ENCODE data around the gene BTBD10. TPM values are rescaled to one million over a fixed set of nuclear protein-coding genes. Genes with fewer than 3 reads are reported as not detected.

BTBD10 gene
- total RNA-seq, 1 donor from 2014 or later, result 21.9 TPM

- Histone ChIP-seq H3K27ac (no peak overlapping the region), H3K27me3 (no peaks in the 10 kb centered on the region), H3K36me3 (peaks cover 3% of the 10 kb centered on the region), H3K4me1 (peaks cover 14% of the 10 kb centered on the region), H3K9me3 (no peaks in the 10 kb centered on the region), H3K4me3 (no peak overlapping the region)
- intact Hi-C loops (cut with DNase I), result loop anchor here (10.0 kb wide), 1 partner anchor 130 kb away; no protein-coding TSS in a partner anchor
- DNase-seq, result no peak
- no peak for ATAC-seq
- TF ChIP-seq, protein P1, sequence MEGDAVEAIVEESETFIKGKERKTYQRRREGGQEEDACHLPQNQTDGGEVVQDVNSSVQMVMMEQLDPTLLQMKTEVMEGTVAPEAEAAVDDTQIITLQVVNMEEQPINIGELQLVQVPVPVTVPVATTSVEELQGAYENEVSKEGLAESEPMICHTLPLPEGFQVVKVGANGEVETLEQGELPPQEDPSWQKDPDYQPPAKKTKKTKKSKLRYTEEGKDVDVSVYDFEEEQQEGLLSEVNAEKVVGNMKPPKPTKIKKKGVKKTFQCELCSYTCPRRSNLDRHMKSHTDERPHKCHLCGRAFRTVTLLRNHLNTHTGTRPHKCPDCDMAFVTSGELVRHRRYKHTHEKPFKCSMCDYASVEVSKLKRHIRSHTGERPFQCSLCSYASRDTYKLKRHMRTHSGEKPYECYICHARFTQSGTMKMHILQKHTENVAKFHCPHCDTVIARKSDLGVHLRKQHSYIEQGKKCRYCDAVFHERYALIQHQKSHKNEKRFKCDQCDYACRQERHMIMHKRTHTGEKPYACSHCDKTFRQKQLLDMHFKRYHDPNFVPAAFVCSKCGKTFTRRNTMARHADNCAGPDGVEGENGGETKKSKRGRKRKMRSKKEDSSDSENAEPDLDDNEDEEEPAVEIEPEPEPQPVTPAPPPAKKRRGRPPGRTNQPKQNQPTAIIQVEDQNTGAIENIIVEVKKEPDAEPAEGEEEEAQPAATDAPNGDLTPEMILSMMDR (IDR thresholded peaks at IDR 0.05), result no peak
These were observed 118.2 kb downstream of the BTBD10 start for GRCh38 chr11:13344818-13345217.

DNA sequence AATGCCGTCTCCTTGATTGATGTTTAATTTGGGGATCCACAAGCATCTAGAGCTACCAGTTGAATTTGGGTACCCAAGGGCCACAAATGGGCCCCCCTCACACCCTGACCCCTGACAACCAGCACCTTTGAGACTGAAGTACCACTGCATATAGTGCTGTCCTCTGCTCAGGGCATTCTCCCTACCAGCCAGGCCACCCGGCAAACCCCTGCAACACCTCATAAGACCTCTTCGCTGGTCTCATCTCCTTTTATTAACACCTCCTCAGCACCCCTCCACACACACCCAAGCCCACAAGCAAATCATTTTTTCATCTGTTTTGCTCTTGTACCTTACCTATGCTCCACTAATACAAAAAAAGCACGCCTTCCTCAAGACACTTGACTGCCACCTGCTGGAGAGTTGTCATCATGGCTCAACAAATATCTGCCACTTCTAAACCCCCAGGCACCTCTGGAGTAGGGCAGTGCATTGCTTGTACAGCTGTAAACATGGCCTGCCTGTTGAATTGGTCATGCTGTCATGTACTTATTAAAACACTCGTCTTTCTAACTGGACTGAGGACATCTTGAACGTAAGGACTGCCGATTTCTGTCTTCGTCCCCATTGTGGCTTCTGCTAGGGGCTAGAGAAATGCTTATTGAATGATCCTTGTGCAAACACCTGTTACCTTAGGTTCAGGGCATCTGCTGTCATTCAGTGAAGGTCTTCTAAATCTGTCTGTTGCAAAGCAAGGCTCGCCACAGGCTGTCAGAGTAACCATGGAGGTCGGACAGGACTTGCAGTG is 118.9 kb downstream of the BTBD10 start:
- intact Hi-C loops (cut with DNase I), result loop anchor here (10.0 kb wide), 1 partner anchor 129 kb away; no protein-coding TSS in a partner anchor

DNA sequence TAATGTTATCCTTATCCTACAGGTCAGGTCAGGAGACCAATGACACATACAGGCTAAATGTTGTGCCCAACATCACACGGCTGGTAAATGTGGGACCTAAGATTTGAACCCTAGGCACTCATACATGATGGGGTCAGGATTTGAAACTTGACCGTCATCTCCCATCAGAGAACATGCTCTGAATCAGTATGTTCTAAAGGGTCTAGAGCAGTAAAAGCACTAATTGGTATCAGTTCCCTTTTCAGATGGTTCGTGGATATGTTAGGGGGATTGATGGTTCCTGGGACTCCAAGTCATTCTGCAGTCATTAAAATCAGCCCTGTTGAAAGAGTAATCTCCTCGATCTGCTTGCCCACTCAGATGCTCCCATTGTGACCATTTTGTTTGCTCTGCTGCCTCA is 120.0 kb downstream of the BTBD10 start:
- Histone ChIP-seq H3K27me3 (no peaks in the 10 kb centered on the region), H3K9me3 (no peaks in the 10 kb centered on the region), H3K27ac (no peak overlapping the region), H3K4me1 (peaks cover 24% of the 10 kb centered on the region), H3K4me3 (no peak overlapping the region), H3K36me3 (no peaks in the 10 kb centered on the region)
- ATAC-seq (no peak), DNase-seq (no peak)
- TF ChIP-seq, protein P1 (IDR thresholded peaks at IDR 0.05), result no peak
- intact Hi-C loops (cut with DNase I), result loop anchor here (10.0 kb wide), 1 partner anchor 128 kb away; no protein-coding TSS in a partner anchor

More for the DNA sequence above, 118.9 kb downstream of the BTBD10 start:
- no peaks in the 10 kb centered on the region for H3K9me3 ChIP-seq
- peaks cover 20% of the 10 kb centered on the region for H3K4me1 ChIP-seq
- H3K36me3 ChIP-seq, result no peaks in the 10 kb centered on the region
- no peak overlapping the region for H3K27ac ChIP-seq
- DNase-seq (no peak), ATAC-seq (peak; percentile 78)
- no peaks in the 10 kb centered on the region for H3K27me3 ChIP-seq
- TF ChIP-seq, protein P1 (IDR thresholded peaks at IDR 0.05), result peak; percentile 83
- no peak overlapping the region for H3K4me3 ChIP-seq

GRCh38 chr11:13341026-13341425 is 122.0 kb downstream of the BTBD10 start:
- Histone ChIP-seq H3K27me3 (no peaks in the 10 kb centered on the region), H3K4me3 (no peak overlapping the region), H3K27ac (no peak overlapping the region), H3K4me1 (peaks cover 28% of the 10 kb centered on the region), H3K36me3 (no peaks in the 10 kb centered on the region), H3K9me3 (no peaks in the 10 kb centered on the region)
- intact Hi-C loops (cut with DNase I), result loop anchor here (10.0 kb wide), 1 partner anchor 126 kb away; no protein-coding TSS in a partner anchor
- TF ChIP-seq, protein P1 (IDR thresholded peaks at IDR 0.05), result no peak
- ATAC-seq (peak; percentile 5), DNase-seq (no peak)

GRCh38 chr11:13339195-13340153 is 123.5 kb downstream of the BTBD10 start:
- no peak for DNase-seq
- H3K27ac ChIP-seq, result no peak overlapping the region

More at GRCh38 chr11:13339195-13340153, 123.5 kb downstream of the BTBD10 start:
- intact Hi-C loops (cut with DNase I), result loop anchor here (10.0 kb wide), 1 partner anchor 125 kb away; no protein-coding TSS in a partner anchor
- TF ChIP-seq, protein P1 (IDR thresholded peaks at IDR 0.05), result no peak
- Histone ChIP-seq H3K4me3 (no peak overlapping the region), H3K36me3 (no peaks in the 10 kb centered on the region), H3K9me3 (no peaks in the 10 kb centered on the region), H3K27me3 (no peaks in the 10 kb centered on the region), H3K4me1 (peaks cover 28% of the 10 kb centered on the region)
- peak; percentile 56 for ATAC-seq
